NB4 (cell line): ENCODE data around the gene LUZP2.

Experiments used
- DNase-seq: peaks from one replicate; pipeline ENCODE4 v3.0.0; 2010; ENCODE audit warnings: low read depth
- H3K4me3 ChIP-seq: one replicate; pipeline ENCODE4 v1.5.1; 2011; ENCODE audit warnings: mild to moderate bottlenecking, low read depth, low read length, moderate library complexity
- MYC ChIP-seq: IDR thresholded peaks from 2 replicates; pipeline ENCODE4 v1.6.1; 2011; ENCODE audit warnings: low read depth, low read length
- POLR2A ChIP-seq: IDR thresholded peaks from 2 replicates; pipeline ENCODE4 v1.6.1; 2011; ENCODE audit warnings: mild to moderate bottlenecking; ENCODE audit not compliant: insufficient read length; ENCODE audit errors: extremely low read depth
- TF ChIP-seq, protein P1 (sequence below): IDR thresholded peaks from one replicate; pipeline ENCODE4 v1.5.1; 2012; ENCODE audit warnings: low read depth, low read length
- TF ChIP-seq, protein P2 (sequence below): IDR thresholded peaks from 2 replicates; pipeline ENCODE4 v1.6.1; 2011; ENCODE audit warnings: low read depth, low read length

Gene LUZP2

DNA sequence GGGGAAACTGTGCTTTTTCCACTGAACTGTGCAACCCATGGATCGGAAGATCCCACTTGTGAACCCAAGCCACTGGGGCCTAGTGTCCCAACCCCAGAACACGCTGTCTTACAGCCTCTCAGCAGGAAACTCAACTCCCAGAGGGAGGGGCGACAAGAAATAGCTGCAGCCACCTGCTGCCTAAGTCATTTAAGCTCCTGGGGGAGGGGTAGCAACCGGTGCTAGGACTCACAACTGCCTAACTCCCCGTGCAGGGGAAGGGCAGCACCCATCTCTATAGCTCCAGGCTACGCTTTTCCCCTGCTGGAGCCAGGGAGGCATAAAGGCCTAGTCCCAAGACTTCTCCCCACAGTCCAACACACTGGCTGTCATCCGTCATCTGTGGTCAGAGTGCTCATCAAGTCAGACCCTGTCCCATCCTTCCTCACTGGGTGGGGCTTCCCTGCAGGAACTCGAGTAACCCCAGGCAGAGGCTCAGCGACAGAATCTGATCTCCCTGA, 363.0 kb downstream of the LUZP2 start:
- TF ChIP-seq, protein P1, sequence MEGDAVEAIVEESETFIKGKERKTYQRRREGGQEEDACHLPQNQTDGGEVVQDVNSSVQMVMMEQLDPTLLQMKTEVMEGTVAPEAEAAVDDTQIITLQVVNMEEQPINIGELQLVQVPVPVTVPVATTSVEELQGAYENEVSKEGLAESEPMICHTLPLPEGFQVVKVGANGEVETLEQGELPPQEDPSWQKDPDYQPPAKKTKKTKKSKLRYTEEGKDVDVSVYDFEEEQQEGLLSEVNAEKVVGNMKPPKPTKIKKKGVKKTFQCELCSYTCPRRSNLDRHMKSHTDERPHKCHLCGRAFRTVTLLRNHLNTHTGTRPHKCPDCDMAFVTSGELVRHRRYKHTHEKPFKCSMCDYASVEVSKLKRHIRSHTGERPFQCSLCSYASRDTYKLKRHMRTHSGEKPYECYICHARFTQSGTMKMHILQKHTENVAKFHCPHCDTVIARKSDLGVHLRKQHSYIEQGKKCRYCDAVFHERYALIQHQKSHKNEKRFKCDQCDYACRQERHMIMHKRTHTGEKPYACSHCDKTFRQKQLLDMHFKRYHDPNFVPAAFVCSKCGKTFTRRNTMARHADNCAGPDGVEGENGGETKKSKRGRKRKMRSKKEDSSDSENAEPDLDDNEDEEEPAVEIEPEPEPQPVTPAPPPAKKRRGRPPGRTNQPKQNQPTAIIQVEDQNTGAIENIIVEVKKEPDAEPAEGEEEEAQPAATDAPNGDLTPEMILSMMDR = no peak
- no peak for TF ChIP-seq MYC
- TF ChIP-seq POLR2A = no peak
- TF ChIP-seq, protein P2, sequence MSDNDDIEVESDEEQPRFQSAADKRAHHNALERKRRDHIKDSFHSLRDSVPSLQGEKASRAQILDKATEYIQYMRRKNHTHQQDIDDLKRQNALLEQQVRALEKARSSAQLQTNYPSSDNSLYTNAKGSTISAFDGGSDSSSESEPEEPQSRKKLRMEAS = no peak
- no peak for DNase-seq
- H3K4me3 ChIP-seq = no peak overlapping the region

- DNase-seq = no peak
- no peak overlapping the region for H3K4me3 ChIP-seq
- TF ChIP-seq POLR2A (no peak), MYC (no peak)
- TF ChIP-seq, protein P1 = no peak
These were observed 364.6 kb downstream of the LUZP2 start for GRCh38 chr11:24861440-24861839.

DNA sequence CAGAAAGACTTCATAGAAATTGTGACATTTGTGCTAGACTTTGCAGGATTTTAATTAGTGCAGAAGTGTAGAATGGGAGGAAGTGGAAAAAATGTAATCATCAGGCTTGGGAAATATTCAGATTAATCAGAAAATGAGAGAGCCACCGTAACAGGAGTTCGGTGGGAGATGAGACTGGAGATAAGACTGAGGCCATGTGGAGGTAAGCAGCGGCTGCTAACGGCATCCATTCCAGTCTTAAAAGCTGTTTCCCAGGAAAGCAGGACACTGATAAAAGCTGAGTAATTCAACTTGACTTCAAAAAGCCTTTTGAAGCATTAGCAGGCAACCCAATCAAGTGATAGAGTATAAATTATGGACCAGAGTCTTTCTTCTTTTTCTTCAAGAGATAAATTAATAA, 369.9 kb downstream of the LUZP2 start:
- no peak for DNase-seq
- TF ChIP-seq, protein P1 = no peak
- TF ChIP-seq POLR2A = no peak
- TF ChIP-seq, protein P2 = no peak
- TF ChIP-seq MYC = no peak

GRCh38 chr11:24870048-24870447, 373.2 kb downstream of the LUZP2 start:
- no peak overlapping the region for H3K4me3 ChIP-seq
- TF ChIP-seq, protein P1 = no peak
- no peak for TF ChIP-seq POLR2A
- no peak for TF ChIP-seq MYC
- TF ChIP-seq, protein P2 = no peak
- no peak for DNase-seq

More for the DNA sequence above, 369.9 kb downstream of the LUZP2 start:
- H3K4me3 ChIP-seq = no peak overlapping the region

DNA sequence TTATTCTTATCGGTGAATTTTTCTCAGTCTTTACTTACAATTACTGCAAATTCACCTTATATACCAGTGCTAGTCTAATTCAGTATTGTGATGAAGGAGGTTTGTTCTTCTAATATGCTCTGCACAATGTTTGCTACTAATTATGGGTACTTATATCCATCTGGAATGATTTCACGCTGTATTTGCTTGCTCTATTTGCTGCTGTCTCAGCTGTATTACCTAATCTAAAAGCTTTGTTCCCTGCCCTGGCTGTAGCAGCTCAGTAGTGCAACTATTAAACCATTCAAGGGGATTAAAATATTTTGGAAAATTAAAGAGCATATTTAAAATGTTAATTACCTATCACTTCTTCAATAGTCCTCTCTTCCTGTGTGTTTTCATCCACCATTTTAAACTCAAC, 375.3 kb downstream of the LUZP2 start:
- H3K4me3 ChIP-seq = no peak overlapping the region
- TF ChIP-seq, protein P2 = no peak
- TF ChIP-seq, protein P1 = no peak
- TF ChIP-seq POLR2A = no peak
- no peak for TF ChIP-seq MYC
- DNase-seq = no peak

GRCh38 chr11:24872651-24873311, 375.9 kb downstream of the LUZP2 start:
- TF ChIP-seq, protein P2 = no peak
- TF ChIP-seq, protein P1 = no peak
- no peak for TF ChIP-seq POLR2A
- TF ChIP-seq MYC = no peak
- no peak for DNase-seq
- H3K4me3 ChIP-seq = no peak overlapping the region
